Parathyroid adenoma (tissue), 2 donors: Measurements from ENCODE around the gene CCDC85A.

Experiments used
- H2AFZ ChIP-seq: fragments of 300-600 bp; sonication (generic); one replicate; pipeline ENCODE4 v1.7.0; 2017; ENCODE audit warnings: antibody characterized with exemption, mild to moderate bottlenecking
- H3K27ac ChIP-seq: fragments of 300-600 bp; sonication (generic); one replicate; pipeline ENCODE4 v1.7.0; 2017
- H3K27me3 ChIP-seq: fragments of 300-600 bp; sonication (generic); one replicate; pipeline ENCODE4 v1.7.0; 2017; ENCODE audit warnings: low read length; ENCODE audit not compliant: control insufficient read depth, insufficient read depth
- H3K36me3 ChIP-seq: fragments of 300-600 bp; sonication (generic); one replicate; pipeline ENCODE4 v1.7.0; 2017; ENCODE audit warnings: low read length; ENCODE audit not compliant: control insufficient read depth, insufficient read depth
- H3K4me1 ChIP-seq: fragments of 300-600 bp; sonication (generic); one replicate; pipeline ENCODE4 v1.7.0; 2017; ENCODE audit warnings: control low read depth
- H3K4me2 ChIP-seq: fragments of 300-600 bp; sonication (generic); one replicate; pipeline ENCODE4 v1.7.0; 2017; ENCODE audit warnings: low read length
- H3K4me3 ChIP-seq: fragments of 300-600 bp; sonication (generic); one replicate; pipeline ENCODE4 v1.7.0; 2017; ENCODE audit warnings: low read depth, low read length
- H3K79me2 ChIP-seq: fragments of 300-600 bp; sonication (generic); one replicate; pipeline ENCODE4 v1.7.0; 2017; ENCODE audit warnings: control low read depth
- H3K9ac ChIP-seq: fragments of 300-600 bp; sonication (generic); one replicate; pipeline ENCODE4 v1.7.0; 2017; ENCODE audit warnings: mild to moderate bottlenecking
- H3K9me3 ChIP-seq: fragments of 300-600 bp; sonication (generic); one replicate; pipeline ENCODE4 v1.7.0; 2017; ENCODE audit warnings: low read length; ENCODE audit not compliant: control insufficient read depth
- CTCF ChIP-seq: fragments of 300-600 bp; sonication (generic); IDR thresholded peaks from one replicate; pipeline ENCODE4 v1.7.0; 2017; ENCODE audit warnings: antibody characterized with exemption, mild to moderate bottlenecking
- donor health status: primary hyperparathyroidism.

Gene CCDC85A

GRCh38 chr2:56231361-56231760, 47.6 kb downstream of the CCDC85A start:
- Histone ChIP-seq H3K4me3 (no peak overlapping the region), H3K9me3 (no peaks in the 10 kb centered on the region), H3K36me3 (no peaks in the 10 kb centered on the region), H3K27ac (no peak overlapping the region), H2AFZ (no peak overlapping the region), H3K4me2 (no peak overlapping the region), H3K4me1 (no peaks in the 10 kb centered on the region), H3K79me2 (no peaks in the 10 kb centered on the region), H3K27me3 (no peaks in the 10 kb centered on the region), H3K9ac (no peak overlapping the region)
- no peak for TF ChIP-seq CTCF

- H3K4me1 ChIP-seq = no peaks in the 10 kb centered on the region
- H3K4me2 ChIP-seq = no peak overlapping the region
- no peak overlapping the region for H3K27ac ChIP-seq
- TF ChIP-seq CTCF = no peak
- no peak overlapping the region for H3K4me3 ChIP-seq
- H3K9me3 ChIP-seq = no peaks in the 10 kb centered on the region
- H3K36me3 ChIP-seq = no peaks in the 10 kb centered on the region
- H3K9ac ChIP-seq = no peak overlapping the region
- no peak overlapping the region for H2AFZ ChIP-seq
- H3K79me2 ChIP-seq = no peaks in the 10 kb centered on the region
- no peaks in the 10 kb centered on the region for H3K27me3 ChIP-seq
Measured at GRCh38 chr2:56232912-56233311, 49.1 kb downstream of the CCDC85A start.

GRCh38 chr2:56234241-56234640, 50.5 kb downstream of the CCDC85A start:
- H3K4me2 ChIP-seq = no peak overlapping the region
- H3K4me1 ChIP-seq = no peaks in the 10 kb centered on the region
- H3K27me3 ChIP-seq = no peaks in the 10 kb centered on the region
- H3K27ac ChIP-seq = no peak overlapping the region
- no peak for TF ChIP-seq CTCF
- H2AFZ ChIP-seq = no peak overlapping the region
- no peaks in the 10 kb centered on the region for H3K79me2 ChIP-seq
- no peaks in the 10 kb centered on the region for H3K9me3 ChIP-seq
- no peak overlapping the region for H3K4me3 ChIP-seq
- H3K9ac ChIP-seq = no peak overlapping the region
- no peaks in the 10 kb centered on the region for H3K36me3 ChIP-seq

- TF ChIP-seq CTCF = no peak
- no peaks in the 10 kb centered on the region for H3K4me1 ChIP-seq
- no peaks in the 10 kb centered on the region for H3K27me3 ChIP-seq
- H3K9me3 ChIP-seq = no peaks in the 10 kb centered on the region
- no peak overlapping the region for H3K27ac ChIP-seq
- no peak overlapping the region for H3K4me3 ChIP-seq
- H3K9ac ChIP-seq = no peak overlapping the region
- H3K36me3 ChIP-seq = no peaks in the 10 kb centered on the region
- H3K79me2 ChIP-seq = no peaks in the 10 kb centered on the region
- no peak overlapping the region for H2AFZ ChIP-seq
- no peak overlapping the region for H3K4me2 ChIP-seq
Measured at GRCh38 chr2:56239030-56239429, 55.2 kb downstream of the CCDC85A start.

DNA sequence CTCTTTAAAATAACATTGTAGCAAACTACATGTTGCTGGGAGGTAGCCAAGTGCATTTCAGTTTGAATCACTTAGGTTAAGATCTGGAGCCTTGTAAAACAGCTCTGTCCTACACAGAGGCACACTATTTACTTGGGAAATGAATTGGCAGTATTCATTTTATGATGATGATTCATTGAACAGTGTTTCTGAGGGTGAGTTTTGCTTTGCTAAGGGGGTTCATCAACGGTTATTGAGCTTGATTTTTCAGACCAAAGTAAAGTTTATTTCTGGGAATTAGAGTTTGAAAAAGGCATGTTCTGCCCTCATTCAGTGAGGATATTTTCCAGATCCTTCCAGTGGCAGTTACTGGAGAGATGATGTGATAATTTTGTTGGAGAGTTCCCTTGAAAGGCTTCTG, 55.6 kb downstream of the CCDC85A start:
- H3K79me2 ChIP-seq = no peaks in the 10 kb centered on the region
- no peak overlapping the region for H3K4me2 ChIP-seq
- no peak overlapping the region for H3K27ac ChIP-seq
- no peaks in the 10 kb centered on the region for H3K9me3 ChIP-seq
- no peaks in the 10 kb centered on the region for H3K4me1 ChIP-seq
- no peak for TF ChIP-seq CTCF
- H3K27me3 ChIP-seq = no peaks in the 10 kb centered on the region
- no peaks in the 10 kb centered on the region for H3K36me3 ChIP-seq
- no peak overlapping the region for H3K9ac ChIP-seq
- H2AFZ ChIP-seq = no peak overlapping the region
- no peak overlapping the region for H3K4me3 ChIP-seq
